Activated CD4-positive, alpha-beta memory T cell treated with anti-CD3 and anti-CD28 coated beads for 36 hours (primary cell): ENCODE data around the gene DHH. TPM values are rescaled to one million over a fixed set of nuclear protein-coding genes. Genes with fewer than 3 reads are reported as not detected.

Source experiments
- CTCF ChIA-PET: fragments of 350-600 bp; sonication (Branson Sonifier 250); formaldehyde crosslinking; loops from one replicate; lab custom pipeline; 2021; ENCODE audit warnings: antibody characterized with exemption, inconsistent platforms; lab: Charles Lee
- POLR2A ChIA-PET: fragments of 350-600 bp; sonication (Branson Sonifier 250); formaldehyde crosslinking; loops from one replicate; lab custom pipeline; 2021; ENCODE audit warnings: antibody characterized with exemption; lab: Charles Lee
- DNase-seq: peaks from one replicate; pipeline ENCODE4 v3.0.0-alpha.2; 2020
- H3K27ac Mint-ChIP-seq: one replicate; pipeline ENCODE4 v1.8.0; 2021; ENCODE audit warnings: mixed read lengths
- H3K27me3 Mint-ChIP-seq: one replicate; pipeline ENCODE4 v1.8.0; 2021; ENCODE audit warnings: mixed read lengths
- H3K36me3 Mint-ChIP-seq: one replicate; pipeline ENCODE4 v1.8.0; 2021; ENCODE audit warnings: mixed read lengths
- H3K4me1 Mint-ChIP-seq: one replicate; pipeline ENCODE4 v1.8.0; 2021; ENCODE audit warnings: low read depth, mixed read lengths
- H3K4me3 Mint-ChIP-seq: one replicate; pipeline ENCODE4 v1.8.0; 2021; ENCODE audit warnings: mild to moderate bottlenecking, mixed read lengths
- H3K9me3 Mint-ChIP-seq: one replicate; pipeline ENCODE4 v1.8.0; 2021; ENCODE audit warnings: mixed read lengths
- intact Hi-C: fragments of 100-400 bp; cut with micrococcal nuclease; formaldehyde crosslinking; loops from one replicate; pipeline ENCODE4 v1.15.1; 2023
- total RNA-seq, 2 experiments: library from RNA; stranded (reverse); gene quantifications; one replicate each; pipeline ENCODE4 v1.2.3, GENCODE V29; 2021

Gene DHH
- total RNA-seq, 2 experiments from 2014 or later = not detected

DNA sequence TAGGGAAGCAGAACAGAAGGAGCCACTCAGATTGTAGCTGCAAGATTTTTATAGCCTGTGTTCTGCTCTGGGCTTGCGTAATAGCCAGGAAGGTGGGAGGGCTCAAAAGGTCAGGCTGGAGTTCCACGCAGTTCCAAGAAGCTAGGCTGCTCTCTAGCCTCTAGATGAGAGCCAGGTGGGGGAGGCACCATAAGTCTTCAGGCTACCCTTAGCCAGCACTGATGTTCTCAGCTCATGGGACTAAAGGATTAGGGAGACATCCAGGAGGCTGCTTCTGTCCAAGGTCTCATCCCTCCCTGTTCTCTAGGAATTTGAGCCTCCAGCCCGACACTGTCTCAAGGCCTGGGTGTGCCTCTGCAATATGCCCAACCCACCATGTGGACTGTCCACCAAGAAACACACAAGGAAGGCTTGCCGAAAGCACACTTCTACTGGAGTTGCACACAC is 14.4 kb upstream of the DHH start:
- no peak for DNase-seq
- Mint-ChIP-seq H3K4me3 (peak overlapping the region; percentile 95), H3K36me3 (peaks cover 9% of the 10 kb centered on the region), H3K4me1 (peaks cover 24% of the 10 kb centered on the region), H3K9me3 (no peaks in the 10 kb centered on the region), H3K27me3 (no peaks in the 10 kb centered on the region), H3K27ac (peak overlapping the region; percentile 80)
- intact Hi-C loops = no loop called here
- ChIA-PET CTCF (interaction anchor here (1.1 to 4.4 kb wide), 7 partner anchors 10 to 45 kb away, joined by 4 to 48 read pairs (median 5); partner anchors contain the start of gene TUBA1B), POLR2A (interaction anchor here (3.5 kb wide), 1 partner anchor 22 kb away, joined by 47 read pairs; the partner anchor contains the start of gene TUBA1B)

DNA sequence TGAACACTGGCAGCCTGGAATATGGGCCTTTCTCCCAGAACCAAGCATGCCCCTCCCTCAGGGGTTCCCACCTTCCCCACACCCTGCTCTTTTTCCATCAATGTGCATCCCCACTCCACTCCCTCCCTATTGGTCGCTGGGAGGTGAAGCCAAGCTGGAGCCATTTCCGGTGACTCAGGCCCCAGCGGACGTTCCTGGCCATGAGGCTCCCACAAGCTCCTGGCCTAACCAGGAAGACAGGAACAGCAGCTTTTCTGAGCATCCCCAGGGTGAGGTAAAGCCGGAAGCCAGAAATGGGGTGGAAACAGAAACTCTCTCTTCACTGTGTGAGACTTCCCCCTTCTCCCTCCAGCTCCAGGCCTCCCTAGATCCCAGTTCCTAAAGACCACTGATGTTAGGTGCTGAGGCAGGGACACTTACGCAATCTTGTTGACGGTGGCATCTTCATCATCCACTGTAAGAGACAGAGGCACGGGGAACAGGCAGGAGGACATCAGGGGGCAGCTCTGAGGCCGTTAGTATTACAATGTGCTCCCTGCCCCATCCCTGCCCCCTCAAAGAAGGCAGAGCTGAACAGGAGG is 11.0 kb upstream of the DHH start:
- intact Hi-C loops = no loop called here
- Mint-ChIP-seq H3K36me3 (peaks cover 17% of the 10 kb centered on the region), H3K27ac (no peak overlapping the region), H3K4me1 (peaks cover 20% of the 10 kb centered on the region), H3K4me3 (no peak overlapping the region), H3K9me3 (no peaks in the 10 kb centered on the region), H3K27me3 (no peaks in the 10 kb centered on the region)
- ChIA-PET POLR2A (interaction anchor here (2.7 kb wide), 1 partner anchor 25 kb away, joined by 7 read pairs; the partner anchor contains the start of gene TUBA1B), CTCF (interaction anchor here (0.8 to 10.4 kb wide), 7 partner anchors 7 to 109 kb away, joined by 3 to 184 read pairs (median 7); no protein-coding TSS in a partner anchor)
- no peak for DNase-seq

DNA sequence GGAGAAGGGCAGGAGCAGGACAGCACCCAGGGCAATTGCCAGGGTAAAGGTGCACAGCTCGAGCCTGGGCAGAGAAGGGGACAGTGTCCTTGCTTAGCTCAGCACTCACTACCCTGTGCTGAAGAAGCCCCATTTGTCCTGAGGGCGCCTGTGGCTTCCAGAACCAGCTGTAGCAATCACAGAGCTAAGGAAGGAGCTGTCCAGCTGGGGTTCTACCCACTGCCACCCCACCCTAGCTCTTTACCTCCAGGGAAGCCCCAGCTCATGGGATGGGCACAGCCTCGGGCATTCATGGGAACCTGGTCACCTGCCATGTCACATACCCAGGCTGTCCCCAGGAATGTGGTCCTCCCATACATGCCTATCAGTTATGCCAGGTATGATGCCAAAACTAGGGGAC is 10.2 kb upstream of the DHH start:
- Mint-ChIP-seq H3K4me1 (peaks cover 18% of the 10 kb centered on the region), H3K36me3 (peaks cover 14% of the 10 kb centered on the region), H3K9me3 (no peaks in the 10 kb centered on the region), H3K4me3 (no peak overlapping the region), H3K27me3 (no peaks in the 10 kb centered on the region), H3K27ac (no peak overlapping the region)
- DNase-seq = no peak
- intact Hi-C loops = no loop called here
- ChIA-PET CTCF (interaction anchor here (1.3 to 10.4 kb wide), 5 partner anchors 8 to 108 kb away, joined by 5 to 184 read pairs (median 7); no protein-coding TSS in a partner anchor), POLR2A (interaction anchor here (2.7 kb wide), 1 partner anchor 26 kb away, joined by 7 read pairs; the partner anchor contains the start of gene TUBA1B)

DNA sequence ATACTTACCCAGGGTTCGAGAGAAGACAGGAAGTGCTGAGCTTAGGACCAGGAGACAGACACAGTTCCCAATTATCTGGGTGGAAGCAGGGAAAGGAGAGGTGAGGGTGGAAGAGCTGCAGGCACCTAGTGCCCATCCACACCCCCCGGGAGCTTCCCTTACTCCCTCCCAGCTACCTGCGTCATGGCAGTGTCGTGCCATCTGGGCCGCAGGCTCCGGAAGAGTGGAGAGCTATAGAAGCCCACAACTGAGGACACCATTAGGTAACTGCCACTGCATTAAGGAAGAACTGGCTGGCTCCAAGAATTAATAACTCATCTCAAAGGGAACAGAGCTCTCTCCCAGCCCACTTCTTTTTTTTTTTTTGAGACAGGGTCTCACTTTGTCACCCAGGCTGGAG is 5.8 kb upstream of the DHH start:
- intact Hi-C loops = no loop called here
- H3K27ac Mint-ChIP-seq = no peak overlapping the region
- ChIA-PET POLR2A (interaction anchor here (0.7 kb wide), 1 partner anchor 88 kb away, joined by 3 read pairs; no protein-coding TSS in a partner anchor), CTCF (interaction anchor here (1.0 to 11.5 kb wide), 9 partner anchors 8 to 112 kb away, joined by 3 to 256 read pairs (median 6); partner anchors contain the start of genes LMBR1L and RHEBL1)
- peaks cover 19% of the 10 kb centered on the region for H3K36me3 Mint-ChIP-seq
- H3K27me3 Mint-ChIP-seq = peaks cover 4% of the 10 kb centered on the region
- H3K9me3 Mint-ChIP-seq = no peaks in the 10 kb centered on the region
- H3K4me1 Mint-ChIP-seq = no peaks in the 10 kb centered on the region
- H3K4me3 Mint-ChIP-seq = no peak overlapping the region
- no peak for DNase-seq

DNA sequence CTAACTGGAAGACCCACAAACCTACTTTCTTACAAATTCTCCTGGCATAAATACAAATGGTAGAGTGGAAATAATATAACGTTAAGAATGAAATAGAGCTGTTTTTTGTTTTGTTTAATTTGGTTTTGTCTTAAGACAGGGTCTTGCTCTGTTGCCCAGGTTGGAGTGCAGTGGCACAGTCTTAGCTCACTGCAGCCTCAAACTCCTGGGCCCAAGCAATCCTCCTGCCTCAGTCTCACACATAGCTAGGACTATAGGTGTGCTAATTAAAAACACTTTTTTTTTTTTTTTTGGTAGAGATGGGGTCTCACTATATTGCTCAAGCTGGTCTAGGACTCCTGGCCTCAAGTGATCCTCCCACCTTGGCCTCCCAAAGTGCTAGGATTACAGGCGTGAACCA is 4.1 kb upstream of the DHH start:
- Mint-ChIP-seq H3K27ac (no peak overlapping the region), H3K27me3 (peaks cover 14% of the 10 kb centered on the region), H3K9me3 (no peaks in the 10 kb centered on the region), H3K4me1 (peaks cover 8% of the 10 kb centered on the region), H3K36me3 (peaks cover 18% of the 10 kb centered on the region), H3K4me3 (no peak overlapping the region)
- intact Hi-C loops = no loop called here
- ChIA-PET CTCF (interaction anchor here (0.6 to 11.5 kb wide), 32 partner anchors 8 to 588 kb away, joined by 3 to 256 read pairs (median 4); partner anchors contain the start of genes KMT2D, LMBR1L, RHEBL1 and TUBA1A), POLR2A (interaction anchor here (0.6 to 1.2 kb wide), 4 partner anchors 33 to 1198 kb away, joined by 3 to 4 read pairs (median 3); partner anchors contain the start of gene TUBA1B)
- DNase-seq = no peak

DNA sequence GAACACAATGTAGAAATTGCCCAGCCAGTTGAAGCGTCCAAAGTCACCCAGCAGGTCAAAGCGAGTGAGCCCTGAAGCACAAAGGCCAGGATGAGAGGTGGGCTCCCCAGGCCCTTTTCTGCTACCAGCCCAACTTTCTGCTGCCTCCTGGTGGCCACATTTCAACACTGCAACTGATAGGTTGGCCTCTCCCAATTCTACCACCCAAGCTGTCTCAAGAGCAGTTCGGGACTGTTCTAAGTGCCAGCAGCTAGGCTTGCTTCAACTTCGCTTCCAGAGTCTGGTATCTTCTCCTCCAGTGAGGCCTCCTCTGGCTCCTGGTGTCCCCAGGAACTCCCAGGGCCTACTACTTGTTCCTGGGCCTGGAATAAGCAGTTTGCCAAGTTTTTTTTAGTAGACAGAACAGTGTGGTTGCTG is 3.4 kb upstream of the DHH start:
- ChIA-PET POLR2A (interaction anchor here (0.6 to 1.3 kb wide), 3 partner anchors 33 to 79 kb away, joined by 3 to 4 read pairs (median 4); partner anchors contain the start of gene TUBA1B), CTCF (interaction anchor here (0.6 to 11.5 kb wide), 31 partner anchors 8 to 191 kb away, joined by 3 to 256 read pairs (median 5); partner anchors contain the start of genes KMT2D, LMBR1L, RHEBL1 and TUBA1A)
- Mint-ChIP-seq H3K27me3 (peaks cover 20% of the 10 kb centered on the region), H3K27ac (no peak overlapping the region), H3K36me3 (peaks cover 18% of the 10 kb centered on the region), H3K4me3 (no peak overlapping the region), H3K4me1 (peaks cover 12% of the 10 kb centered on the region), H3K9me3 (no peaks in the 10 kb centered on the region)
- peak; percentile 73 for DNase-seq
- intact Hi-C loops = no loop called here

DNA sequence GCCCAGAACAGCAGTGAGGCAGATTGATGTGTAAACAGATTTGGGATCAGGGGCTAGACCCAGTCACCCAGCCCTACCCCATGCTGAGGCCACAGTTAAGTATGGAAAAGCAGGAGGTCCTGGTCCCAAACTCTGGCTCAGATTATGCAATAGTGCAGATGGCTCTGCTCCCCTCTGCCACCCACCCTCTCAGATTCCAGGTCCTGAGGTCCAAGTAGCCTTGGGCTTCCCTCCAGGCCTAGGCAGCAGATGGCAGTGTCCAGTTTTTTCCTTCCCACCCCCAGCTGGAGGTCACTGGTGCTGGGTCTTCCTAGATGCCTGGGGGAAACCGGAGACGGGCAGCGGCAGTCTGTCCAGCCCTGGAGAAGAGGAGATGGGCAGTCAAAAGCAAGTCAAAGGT is 2.8 kb upstream of the DHH start:
- H3K36me3 Mint-ChIP-seq = peaks cover 18% of the 10 kb centered on the region

DNA sequence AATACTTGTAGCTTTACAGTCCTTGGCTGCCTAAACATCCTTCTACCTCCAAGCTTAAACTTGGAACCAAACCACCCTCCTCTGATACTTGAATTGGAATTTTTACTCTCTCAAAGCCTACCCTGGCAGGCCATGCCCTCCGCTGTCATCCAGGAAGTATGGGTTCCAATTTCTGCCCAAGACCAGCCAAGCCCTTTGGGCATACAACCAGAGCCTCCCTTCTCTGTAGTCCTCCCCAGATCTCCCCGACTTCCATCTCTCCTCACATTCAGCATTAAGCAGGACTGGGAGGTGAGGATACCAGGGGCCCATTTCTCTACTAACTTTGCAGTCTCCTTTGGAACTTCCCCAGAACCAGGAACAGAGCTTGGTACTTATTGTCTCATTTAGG is 369 bp upstream of the DHH start:
- peaks cover 35% of the 10 kb centered on the region for H3K4me1 Mint-ChIP-seq
- ChIA-PET POLR2A (interaction anchor here (0.6 to 3.2 kb wide), 2 partner anchors 36 to 140 kb away, joined by 3 to 11 read pairs; partner anchors contain the start of gene TUBA1B), CTCF (interaction anchor here (1.0 to 11.5 kb wide), 10 partner anchors 8 to 280 kb away, joined by 3 to 256 read pairs (median 4); partner anchors contain the start of genes RHEBL1 and TUBA1B)
- H3K27me3 Mint-ChIP-seq = peaks cover 47% of the 10 kb centered on the region
- H3K4me3 Mint-ChIP-seq = no peak overlapping the region
- no peak overlapping the region for H3K27ac Mint-ChIP-seq
- no peaks in the 10 kb centered on the region for H3K9me3 Mint-ChIP-seq
- H3K36me3 Mint-ChIP-seq = peaks cover 8% of the 10 kb centered on the region
- intact Hi-C loops = loop anchor here (5.0 kb wide), 1 partner anchor 113 kb away; no protein-coding TSS in a partner anchor
- DNase-seq = no peak

More for the DNA sequence above, 2.8 kb upstream of the DHH start:
- Mint-ChIP-seq H3K27me3 (peaks cover 26% of the 10 kb centered on the region), H3K9me3 (no peaks in the 10 kb centered on the region), H3K4me1 (peaks cover 14% of the 10 kb centered on the region), H3K27ac (no peak overlapping the region), H3K4me3 (no peak overlapping the region)
- CTCF ChIA-PET = interaction anchor here (1.0 to 11.5 kb wide), 15 partner anchors 9 to 128 kb away, joined by 3 to 256 read pairs (median 6); partner anchors contain the start of genes KMT2D, LMBR1L, RHEBL1 and TUBA1A
- no peak for DNase-seq
- POLR2A ChIA-PET = interaction anchor here (1.3 kb wide), 1 partner anchor 33 kb away, joined by 4 read pairs; no protein-coding TSS in a partner anchor
- intact Hi-C loops = no loop called here

DNA sequence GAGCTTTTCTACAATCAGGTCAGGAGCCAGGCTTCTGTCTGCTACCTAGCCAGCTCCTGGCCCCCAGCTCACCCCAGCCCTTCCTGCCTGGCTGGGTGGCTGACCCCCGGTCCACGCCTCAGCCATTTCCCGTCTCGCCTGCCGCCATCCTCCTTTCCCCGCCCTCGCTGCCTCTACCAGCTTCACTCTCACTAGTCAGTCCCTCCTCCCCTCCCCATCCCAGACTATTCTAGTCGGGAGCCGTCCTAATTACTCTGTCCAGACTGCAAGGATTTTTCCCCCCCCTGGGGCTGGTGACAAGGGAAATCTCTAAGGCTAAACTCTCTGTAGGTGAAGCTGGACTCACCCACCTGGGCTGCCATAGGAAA is 825 bp downstream of the DHH start:
- H3K36me3 Mint-ChIP-seq = peaks cover 5% of the 10 kb centered on the region
- H3K4me1 Mint-ChIP-seq = peaks cover 40% of the 10 kb centered on the region
- peaks cover 56% of the 10 kb centered on the region for H3K27me3 Mint-ChIP-seq
- ChIA-PET POLR2A (interaction anchor here (1.0 to 3.2 kb wide), 3 partner anchors 30 to 116 kb away, joined by 4 to 11 read pairs (median 7); partner anchors contain the start of genes TUBA1B and WNT1), CTCF (interaction anchor here (0.6 to 11.5 kb wide), 11 partner anchors 9 to 106 kb away, joined by 3 to 256 read pairs (median 4); partner anchors contain the start of genes RHEBL1 and TUBA1B)
- H3K9me3 Mint-ChIP-seq = no peaks in the 10 kb centered on the region
- H3K4me3 Mint-ChIP-seq = no peak overlapping the region
- H3K27ac Mint-ChIP-seq = no peak overlapping the region
- intact Hi-C loops = loop anchor here (5.0 kb wide), 1 partner anchor 111 kb away; no protein-coding TSS in a partner anchor
- DNase-seq = no peak

DNA sequence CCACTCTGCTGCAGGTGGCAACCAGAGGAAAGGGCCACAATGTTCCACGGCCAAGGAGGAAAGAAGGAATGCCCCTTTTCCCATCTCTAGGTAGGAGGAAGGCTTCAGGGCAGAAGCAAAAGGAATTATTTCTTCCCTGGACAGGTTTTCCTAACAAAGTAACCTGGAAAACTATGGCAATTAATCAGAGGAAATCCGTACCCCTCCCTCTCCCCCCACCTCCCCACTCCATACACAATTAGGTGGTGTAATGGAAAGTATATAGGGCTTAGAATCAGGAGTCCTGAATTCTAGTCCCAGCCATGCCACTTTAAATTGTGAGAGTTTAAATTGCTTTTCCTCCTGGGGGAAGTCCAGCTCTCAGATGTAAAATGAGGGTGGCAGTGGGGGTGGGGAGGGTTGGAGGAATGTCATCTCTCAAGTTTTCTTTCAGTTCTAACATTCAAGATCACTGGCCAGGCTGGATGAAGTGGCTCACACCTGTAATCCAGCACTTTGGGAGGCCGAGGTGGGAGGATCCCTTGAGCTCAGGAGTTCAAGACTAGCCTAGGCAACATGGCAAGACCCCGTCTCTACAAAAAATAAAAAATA is 1.7 kb downstream of the DHH start:
- ChIA-PET POLR2A (interaction anchor here (0.6 to 3.2 kb wide), 5 partner anchors 29 to 182 kb away, joined by 3 to 11 read pairs (median 5); partner anchors contain the start of genes TUBA1B and WNT1), CTCF (interaction anchor here (0.6 to 11.5 kb wide), 16 partner anchors 7 to 255 kb away, joined by 3 to 256 read pairs (median 4); partner anchors contain the start of genes RHEBL1, TUBA1B and WNT1)
- Mint-ChIP-seq H3K4me3 (no peak overlapping the region), H3K27me3 (peaks cover 61% of the 10 kb centered on the region), H3K36me3 (peaks cover 4% of the 10 kb centered on the region), H3K4me1 (peaks cover 49% of the 10 kb centered on the region), H3K9me3 (no peaks in the 10 kb centered on the region), H3K27ac (no peak overlapping the region)
- DNase-seq = no peak
- intact Hi-C loops = loop anchor here (1.0 to 5.0 kb wide), 2 partner anchors 29 to 111 kb away; no protein-coding TSS in a partner anchor
